Thyroid gland (tissue), 4 donors: ENCODE results near the gene TRPM4. TPM values are rescaled to one million over a fixed set of nuclear protein-coding genes. Genes with fewer than 3 reads are reported as not detected.
"Not testable (repeated sequence)": the region's sequence is repeated elsewhere in the genome, so short reads cannot be mapped to it uniquely, and the experiment has no call there.

Experiments used
- DNase-seq, 2 donors: peaks; one replicate each; pipeline ENCODE4 v3.0.0-alpha.2; 2019
- H3K27ac ChIP-seq, 3 donors: fragments of 200-600 bp; sonication (generic); 1 replicate in 2 of 3; 2 replicates in 1 of 3; pipeline ENCODE4 v1.5.1; 2016 to 2019; ENCODE audit warnings: mild to moderate bottlenecking in 1 of 3, moderate library complexity in 1 of 3
- H3K27me3 ChIP-seq: fragments of 200-600 bp; sonication (generic); one replicate; pipeline ENCODE4 v1.5.1; 2019
- H3K36me3 ChIP-seq, 2 donors: fragments of 200-600 bp; sonication (generic); one replicate each; pipeline ENCODE4 v1.5.1; 2016 to 2019
- H3K4me1 ChIP-seq, 2 donors: fragments of 200-600 bp; sonication (generic); one replicate each; pipeline ENCODE4 v1.5.1; 2017 to 2019
- H3K4me3 ChIP-seq, 3 donors: fragments of 200-600 bp; sonication (generic); replicated peaks in 1 of 3; 1 replicate in 2 of 3; 2 replicates in 1 of 3; pipeline ENCODE4 v1.5.1; 2016; ENCODE audit warnings: mild to moderate bottlenecking in 1 of 3
- H3K9me3 ChIP-seq: fragments of 200-600 bp; sonication (generic); one replicate; pipeline ENCODE4 v1.5.1; 2017
- POLR2A ChIP-seq, 2 donors: fragments of 450-650 bp; IDR thresholded peaks; one replicate each; pipeline ENCODE4 v1.6.1; 2017; ENCODE audit warnings: antibody characterized with exemption in 2 of 2, mild to moderate bottlenecking in 2 of 2, moderate library complexity in 1 of 2
- WGBS, 2 donors: methylation state at CpG; one replicate each; pipeline ENCODE4 v1.1.5; 2017; 5-methylcytosine and 5-hydroxymethylcytosine counted together
- intact Hi-C: fragments of 100-400 bp; cut with DNase I; formaldehyde crosslinking; loops from one replicate; pipeline ENCODE4 v1.15.1; 2023
- total RNA-seq, 4 donors: library from RNA; depleted of rRNA; stranded (reverse); fragments of >200 nt; gene quantifications; one replicate each; pipeline ENCODE4 v1.2.3, GENCODE V29; 2016
- TF ChIP-seq, protein P1 (sequence below), 6 experiments: fragments of 200-600 bp in 3 of 6; fragments of 450-650 bp in 3 of 6; sonication (generic) in 3 of 6; IDR thresholded peaks; one replicate each; pipeline ENCODE4 v1.5.1; 2016 to 2019; ENCODE audit warnings: antibody characterized with exemption in 6 of 6, mild to moderate bottlenecking in 2 of 6, inconsistent platforms in 1 of 6, moderate library complexity in 1 of 6

TRPM4 gene
- total RNA-seq, 4 donors from 2014 or later, result 18.4 to 36.4 (median 26.1) TPM

DNA sequence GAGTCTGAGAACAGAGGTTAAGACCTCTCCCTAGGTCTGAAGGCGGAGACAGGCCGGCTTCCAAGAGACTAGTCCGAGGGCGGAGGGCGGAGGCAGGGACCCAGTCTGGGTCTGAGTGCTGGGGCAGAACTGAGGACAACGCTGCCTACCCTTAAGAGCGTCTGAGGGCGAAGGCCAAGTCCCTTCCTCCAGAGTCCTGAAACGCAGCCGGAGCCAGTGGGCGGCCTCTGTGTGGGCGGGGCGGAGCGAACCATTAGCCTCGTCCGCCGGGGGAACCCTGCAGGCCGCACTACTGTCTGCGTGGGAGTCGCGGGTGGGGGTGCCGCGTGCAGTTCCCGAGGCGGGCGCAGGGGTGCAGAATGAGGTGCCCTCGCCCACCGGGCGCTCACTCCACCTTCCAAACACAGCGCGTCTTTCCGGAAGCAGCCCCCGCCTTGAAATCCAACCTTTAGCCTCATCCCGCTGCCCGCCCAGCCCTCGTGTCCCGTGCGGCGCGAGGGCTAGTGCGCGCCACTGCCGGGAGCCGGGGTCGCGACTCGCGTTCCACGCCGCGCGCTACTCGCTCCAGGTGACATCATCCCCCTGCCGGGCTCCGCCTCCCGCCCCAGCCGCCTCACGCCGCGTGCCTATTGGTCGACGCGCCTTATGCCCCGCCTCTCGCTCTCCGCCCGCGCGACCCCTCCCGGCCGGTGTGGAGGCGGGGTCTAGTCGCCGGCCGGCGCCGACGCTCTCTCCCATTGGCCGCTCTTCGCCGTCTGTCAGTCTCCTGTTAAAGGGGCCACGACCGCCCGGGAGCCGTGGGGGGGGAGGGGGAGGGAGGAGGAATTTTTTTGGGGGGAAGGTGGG lies 38.8 kb upstream of the TRPM4 start, which contains the start of gene C19orf73:
Gene C19orf73 (minus strand): TSS at position 579 of the 846 bp plus-strand sequence. CDS start 121 bp downstream, at position 458.
- peak in 1 of 2 donors; percentile 77 for TF ChIP-seq POLR2A (IDR thresholded peaks at IDR 0.05)
- TF ChIP-seq, protein P1, sequence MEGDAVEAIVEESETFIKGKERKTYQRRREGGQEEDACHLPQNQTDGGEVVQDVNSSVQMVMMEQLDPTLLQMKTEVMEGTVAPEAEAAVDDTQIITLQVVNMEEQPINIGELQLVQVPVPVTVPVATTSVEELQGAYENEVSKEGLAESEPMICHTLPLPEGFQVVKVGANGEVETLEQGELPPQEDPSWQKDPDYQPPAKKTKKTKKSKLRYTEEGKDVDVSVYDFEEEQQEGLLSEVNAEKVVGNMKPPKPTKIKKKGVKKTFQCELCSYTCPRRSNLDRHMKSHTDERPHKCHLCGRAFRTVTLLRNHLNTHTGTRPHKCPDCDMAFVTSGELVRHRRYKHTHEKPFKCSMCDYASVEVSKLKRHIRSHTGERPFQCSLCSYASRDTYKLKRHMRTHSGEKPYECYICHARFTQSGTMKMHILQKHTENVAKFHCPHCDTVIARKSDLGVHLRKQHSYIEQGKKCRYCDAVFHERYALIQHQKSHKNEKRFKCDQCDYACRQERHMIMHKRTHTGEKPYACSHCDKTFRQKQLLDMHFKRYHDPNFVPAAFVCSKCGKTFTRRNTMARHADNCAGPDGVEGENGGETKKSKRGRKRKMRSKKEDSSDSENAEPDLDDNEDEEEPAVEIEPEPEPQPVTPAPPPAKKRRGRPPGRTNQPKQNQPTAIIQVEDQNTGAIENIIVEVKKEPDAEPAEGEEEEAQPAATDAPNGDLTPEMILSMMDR (IDR thresholded peaks at IDR 0.05), result peak in 2 of 6 experiments; percentile 15 to 34
- DNase-seq, result peak; percentile 94
- peaks cover 21 to 25% of the 10 kb centered on the region in 2 donors for H3K4me1 ChIP-seq
- peak within 1 kb of the TSS; percentile 20 to 49 (median 21) for H3K4me3 ChIP-seq
- H3K27ac ChIP-seq, result peak within 1 kb of the TSS; percentile 93 to 98 (median 95)
- no peaks in the 10 kb centered on the region for H3K9me3 ChIP-seq
- H3K27me3 ChIP-seq, result no peaks in the 10 kb centered on the region
- no peaks in the 10 kb centered on the region for H3K36me3 ChIP-seq
- intact Hi-C loops, result loop anchor here (5.0 kb wide), 1 partner anchor 34 kb away; no protein-coding TSS in a partner anchor
- 2 to 16% methylated on average over 5 to 9 of the region's 85 CpGs for WGBS, 2 donors

DNA sequence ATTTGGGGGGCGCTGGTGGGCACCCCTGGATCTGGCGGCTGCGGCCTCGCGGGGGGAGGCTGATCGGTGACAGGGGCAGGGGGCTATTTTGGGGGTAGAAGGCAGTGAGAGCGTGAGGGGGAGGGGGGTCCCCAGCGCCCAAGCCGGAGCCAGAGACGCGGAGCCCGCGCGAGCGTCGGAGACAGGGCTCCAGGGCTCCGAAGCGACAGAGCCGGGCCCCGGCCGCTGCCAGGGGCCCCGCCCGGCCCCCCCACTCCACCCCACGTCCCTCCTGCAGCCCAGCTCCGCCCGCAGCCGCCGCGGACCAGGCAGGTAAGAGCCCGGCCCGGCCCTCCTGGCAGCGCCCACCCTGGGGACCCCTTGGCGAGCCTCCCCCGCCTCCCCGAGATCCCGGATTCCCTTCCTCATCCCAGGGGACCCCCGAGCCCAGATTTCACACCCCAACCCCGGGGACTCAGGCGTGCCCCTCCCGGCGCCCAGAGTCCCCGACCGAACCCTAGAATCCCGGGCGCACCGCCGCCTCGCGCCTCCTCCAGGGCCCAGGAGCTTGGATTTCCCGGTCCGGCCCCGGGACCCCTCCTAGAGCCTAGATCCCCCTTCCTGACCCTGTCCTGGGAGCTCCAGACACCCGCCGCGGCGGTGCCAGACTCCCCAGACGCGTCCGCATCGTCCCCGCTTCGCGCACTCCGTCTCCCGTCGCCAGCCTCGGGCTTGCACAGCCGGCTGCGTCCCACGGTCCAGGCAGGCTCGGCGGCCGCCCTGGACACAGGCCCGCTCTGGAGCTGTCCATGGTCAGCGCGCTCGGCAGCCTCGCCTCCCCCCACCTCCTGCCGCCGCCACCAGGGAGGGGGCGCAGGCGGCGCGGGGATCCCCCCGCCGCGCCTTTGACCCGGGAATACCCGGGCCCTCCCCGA lies 37.9 kb upstream of the TRPM4 start, which contains the start of gene PPFIA3:
Gene PPFIA3 (plus strand): TSS at position 134 of the 914 bp plus-strand sequence. CDS start 8,330 bp downstream, outside the sequence.
- TF ChIP-seq, protein P1 (IDR thresholded peaks at IDR 0.05), result no peak
- TF ChIP-seq POLR2A (IDR thresholded peaks at IDR 0.05), result no peak
- intact Hi-C loops, result loop anchor here (5.0 kb wide), 1 partner anchor 33 kb away; no protein-coding TSS in a partner anchor
- peak within 1 kb of the TSS; percentile 93 to 98 (median 95) for H3K27ac ChIP-seq
- H3K36me3 ChIP-seq, result no peaks in the 10 kb centered on the region
- H3K27me3 ChIP-seq, result no peaks in the 10 kb centered on the region
- H3K4me3 ChIP-seq, result peak within 1 kb of the TSS; percentile 20 to 49 (median 21)
- no peaks in the 10 kb centered on the region for H3K9me3 ChIP-seq
- peak; percentile 75 to 78 for DNase-seq
- peaks cover 19 to 22% of the 10 kb centered on the region in 2 donors for H3K4me1 ChIP-seq
- 0% methylated on average over 20 of the region's 90 CpGs; no CpG with 5 or more reads in 1 of the 2 donors for WGBS, 2 donors

DNA sequence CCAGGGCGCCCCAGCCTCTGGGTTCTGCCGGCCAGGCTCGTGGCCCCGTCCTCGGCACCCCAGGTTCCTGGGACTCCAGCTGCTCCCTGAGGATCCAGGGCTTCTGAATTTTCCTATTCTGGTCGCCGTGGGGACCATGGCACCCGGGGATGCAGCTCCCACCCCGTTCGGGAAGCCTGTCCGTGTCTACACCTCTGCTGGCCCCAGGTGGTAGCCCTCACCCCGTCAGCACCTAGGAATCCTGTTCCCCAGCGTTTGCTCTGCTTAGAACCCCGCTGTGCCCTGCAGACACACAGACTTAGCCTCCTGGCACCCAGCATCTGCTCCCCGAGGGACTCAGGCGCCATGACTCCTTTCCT lies 37.3 kb upstream of the TRPM4 start:
- no peak for TF ChIP-seq POLR2A (IDR thresholded peaks at IDR 0.05)
- TF ChIP-seq, protein P1 (IDR thresholded peaks at IDR 0.05), result no peak
- Histone ChIP-seq H3K36me3 (no peaks in the 10 kb centered on the region), H3K4me3 (peak overlapping the region in 1 of 3 donors; percentile 49), H3K9me3 (no peaks in the 10 kb centered on the region), H3K27me3 (no peaks in the 10 kb centered on the region), H3K27ac (no peak overlapping the region), H3K4me1 (peaks cover 19 to 22% of the 10 kb centered on the region in 2 donors)
- intact Hi-C loops, result no loop called here
- 33 to 44% methylated on average over 3 to 9 of the region's 16 CpGs for WGBS, 2 donors
- DNase-seq, result no peak

DNA sequence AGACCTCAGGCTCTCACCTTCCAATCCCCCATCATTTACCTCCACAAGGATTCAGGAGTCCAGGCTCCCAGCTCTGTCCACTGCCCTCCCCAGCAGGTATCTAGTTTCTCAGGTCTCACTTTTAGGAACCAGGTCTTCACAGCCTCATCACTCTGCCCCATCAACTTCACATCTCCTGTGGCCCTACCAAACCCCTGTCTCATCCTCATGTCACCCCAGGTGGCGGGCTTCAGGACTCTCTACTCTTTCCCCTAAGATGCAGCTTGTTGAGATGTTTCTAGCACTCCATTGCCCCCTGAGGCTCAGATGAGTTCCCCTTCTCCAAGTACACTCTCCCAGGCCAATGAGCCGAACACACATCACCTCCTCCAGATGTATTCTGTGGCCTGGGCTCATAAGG lies 36.7 kb upstream of the TRPM4 start:
- DNase-seq, result no peak
- WGBS, 2 donors, result 92 to 98% methylated on average over 2 of the region's 2 CpGs
- H3K9me3 ChIP-seq, result no peaks in the 10 kb centered on the region
- H3K4me1 ChIP-seq, result peaks cover 19 to 22% of the 10 kb centered on the region in 2 donors
- no peaks in the 10 kb centered on the region for H3K27me3 ChIP-seq
- no peaks in the 10 kb centered on the region for H3K36me3 ChIP-seq
- H3K4me3 ChIP-seq, result no peak overlapping the region
- TF ChIP-seq, protein P1 (IDR thresholded peaks at IDR 0.05), result no peak
- TF ChIP-seq POLR2A (IDR thresholded peaks at IDR 0.05), result no peak
- intact Hi-C loops, result no loop called here
- H3K27ac ChIP-seq, result no peak overlapping the region

DNA sequence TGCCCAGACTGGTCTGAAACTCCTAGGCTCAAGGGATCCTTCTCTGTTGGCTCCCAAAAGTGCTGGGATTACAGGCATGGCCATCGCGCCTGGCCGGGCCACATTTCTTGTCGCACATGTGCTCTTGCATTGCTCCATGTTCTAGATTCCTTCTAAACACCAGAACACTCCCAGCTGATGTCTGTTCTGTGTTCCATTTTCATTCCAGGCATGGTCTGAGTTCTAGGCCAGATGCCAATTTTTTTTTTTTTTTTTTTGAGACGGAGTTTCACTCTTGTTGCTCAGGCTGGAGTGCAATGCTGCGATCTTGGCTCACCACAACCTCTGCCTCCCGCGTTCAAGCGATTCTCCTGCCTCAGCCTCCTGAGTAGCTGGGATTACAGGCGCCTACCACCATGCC lies 35.8 kb upstream of the TRPM4 start:
- H3K36me3 ChIP-seq, H3K4me3 ChIP-seq, H3K27me3 ChIP-seq, H3K9me3 ChIP-seq, H3K27ac ChIP-seq, DNase-seq, intact Hi-C loops: not testable (repeated sequence)
- peaks cover 19 to 22% of the 10 kb centered on the region in 2 donors for H3K4me1 ChIP-seq
- WGBS, 2 donors, result 72 to 78% methylated on average over 10 of the region's 10 CpGs

DNA sequence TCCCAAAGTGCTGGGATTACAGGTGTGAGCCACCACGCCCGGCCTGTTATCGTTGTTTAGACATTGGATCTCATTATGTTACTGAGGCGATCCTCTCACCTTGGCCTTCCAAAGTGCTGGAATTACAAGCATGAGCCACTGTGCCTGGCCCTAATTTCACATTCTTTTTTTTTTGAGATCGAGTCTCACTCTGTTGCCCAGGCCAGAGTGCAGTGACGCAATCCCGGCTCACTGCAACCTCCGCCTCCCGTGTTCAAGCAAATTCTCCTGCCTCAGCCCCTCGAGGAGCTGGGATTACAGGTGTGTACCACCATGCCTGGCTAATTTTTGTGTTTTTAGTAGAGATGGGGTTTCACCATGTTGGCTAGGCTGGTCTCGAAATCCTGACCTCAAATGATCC lies 34.3 kb upstream of the TRPM4 start:
- H3K27ac ChIP-seq, H3K9me3 ChIP-seq, intact Hi-C loops, DNase-seq, H3K4me3 ChIP-seq, H3K36me3 ChIP-seq, H3K27me3 ChIP-seq: not testable (repeated sequence)
- H3K4me1 ChIP-seq, result peaks cover 16 to 18% of the 10 kb centered on the region in 2 donors
- WGBS, 2 donors, result 89 to 91% methylated on average over 11 of the region's 11 CpGs
